Esophagus squamous epithelium (tissue), 4 donors: ENCODE measurements around the gene MESD.

Source experiments
- POLR2A ChIP-seq, 4 donors: fragments of 450-650 bp; IDR thresholded peaks; one replicate each; pipeline ENCODE4 v1.6.1; 2017; ENCODE audit warnings: antibody characterized with exemption in 4 of 4, mild to moderate bottlenecking in 4 of 4, moderate library complexity in 3 of 4
- TF ChIP-seq, protein P1 (sequence below), 6 experiments: fragments of 450-650 bp in 4 of 6; fragments of 200-600 bp in 2 of 6; sonication (generic) in 2 of 6; IDR thresholded peaks; one replicate each; pipeline ENCODE4 v1.5.1; 2016 to 2019; ENCODE audit warnings: antibody characterized with exemption in 6 of 6, mild to moderate bottlenecking in 4 of 6, moderate library complexity in 4 of 6

DNA sequence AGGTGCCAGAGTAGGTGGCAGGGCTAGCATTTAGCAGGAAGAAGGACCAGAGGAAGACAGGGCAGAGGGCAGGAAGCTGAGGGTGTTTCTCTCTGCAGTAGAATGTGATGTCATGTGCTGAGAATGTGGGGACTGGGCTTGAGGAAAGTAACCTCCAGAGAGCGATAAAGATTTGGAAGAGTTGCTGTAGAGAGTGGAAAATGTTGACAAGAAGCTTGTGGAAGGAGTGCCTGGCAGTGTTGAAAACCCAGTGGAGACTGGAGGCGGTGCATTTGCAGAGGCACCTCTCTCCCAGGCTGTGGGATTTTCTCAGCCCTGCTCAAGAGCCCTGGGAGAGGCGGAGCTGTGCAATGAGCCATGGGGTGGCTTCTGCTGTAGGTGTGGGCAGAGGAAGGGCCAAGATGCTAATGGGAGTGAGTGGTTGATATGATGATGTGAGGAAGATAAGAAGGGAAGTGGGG is 54.8 kb downstream of the MESD start:
- TF ChIP-seq POLR2A (IDR thresholded peaks at IDR 0.05), result no peak
- TF ChIP-seq, protein P1, sequence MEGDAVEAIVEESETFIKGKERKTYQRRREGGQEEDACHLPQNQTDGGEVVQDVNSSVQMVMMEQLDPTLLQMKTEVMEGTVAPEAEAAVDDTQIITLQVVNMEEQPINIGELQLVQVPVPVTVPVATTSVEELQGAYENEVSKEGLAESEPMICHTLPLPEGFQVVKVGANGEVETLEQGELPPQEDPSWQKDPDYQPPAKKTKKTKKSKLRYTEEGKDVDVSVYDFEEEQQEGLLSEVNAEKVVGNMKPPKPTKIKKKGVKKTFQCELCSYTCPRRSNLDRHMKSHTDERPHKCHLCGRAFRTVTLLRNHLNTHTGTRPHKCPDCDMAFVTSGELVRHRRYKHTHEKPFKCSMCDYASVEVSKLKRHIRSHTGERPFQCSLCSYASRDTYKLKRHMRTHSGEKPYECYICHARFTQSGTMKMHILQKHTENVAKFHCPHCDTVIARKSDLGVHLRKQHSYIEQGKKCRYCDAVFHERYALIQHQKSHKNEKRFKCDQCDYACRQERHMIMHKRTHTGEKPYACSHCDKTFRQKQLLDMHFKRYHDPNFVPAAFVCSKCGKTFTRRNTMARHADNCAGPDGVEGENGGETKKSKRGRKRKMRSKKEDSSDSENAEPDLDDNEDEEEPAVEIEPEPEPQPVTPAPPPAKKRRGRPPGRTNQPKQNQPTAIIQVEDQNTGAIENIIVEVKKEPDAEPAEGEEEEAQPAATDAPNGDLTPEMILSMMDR (IDR thresholded peaks at IDR 0.05), result no peak
